ENCODE measurements around the gene LPAR5.

LPAR5 gene

DNA sequence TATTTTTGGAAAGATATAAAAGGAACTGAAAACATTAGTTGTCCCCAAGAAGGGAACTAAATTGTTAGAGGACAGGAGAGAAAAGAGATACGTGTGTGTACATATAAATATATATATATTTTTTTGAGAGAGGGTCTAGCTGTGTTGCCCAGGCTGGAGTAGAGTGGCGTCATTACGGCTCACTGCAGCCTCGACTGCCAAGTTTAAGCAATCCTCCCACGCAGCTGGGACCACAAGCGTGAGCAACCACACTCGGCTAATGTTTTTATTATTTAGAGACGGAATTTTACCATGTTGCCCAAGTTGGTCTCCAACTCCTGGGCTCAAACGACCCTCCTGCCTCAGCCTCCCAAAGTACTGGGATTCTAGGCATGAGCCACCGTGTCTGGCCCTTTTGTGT is 51.5 kb downstream of the LPAR5 start:
- no peak for TF ChIP-seq FOXP2 (optimal IDR thresholded peaks at IDR 0.05; ENCODE audit: borderline replicate concordance, extremely low read depth, extremely low read length, insufficient read depth)

DNA sequence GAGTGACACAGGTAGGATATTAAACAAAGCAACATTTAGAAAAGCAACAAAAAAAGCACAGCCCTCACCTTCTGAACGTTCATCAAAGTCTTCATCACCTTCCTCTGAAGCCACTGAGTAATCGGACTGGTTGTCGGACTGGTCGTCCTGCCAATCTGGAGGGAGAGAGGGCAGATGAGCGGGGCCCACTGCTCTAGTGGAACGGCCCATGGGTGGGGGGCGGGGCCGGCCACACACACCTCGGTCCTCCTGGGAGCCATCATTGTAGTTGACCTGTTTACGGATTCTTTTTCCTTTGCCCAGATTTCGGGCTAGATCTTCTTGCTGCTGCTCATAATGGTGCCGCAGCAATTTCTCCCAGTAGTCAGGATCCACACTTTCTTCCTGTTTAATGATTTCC is 52.8 kb downstream of the LPAR5 start:
- TF ChIP-seq POLR2AphosphoS5 (IDR thresholded peaks at IDR 0.05; ENCODE audit: low read depth, low read length) (no peak), FOXP2 (optimal IDR thresholded peaks at IDR 0.05; ENCODE audit: borderline replicate concordance, extremely low read depth, extremely low read length, insufficient read depth) (no peak), SIN3A (IDR thresholded peaks at IDR 0.05; ENCODE audit: borderline replicate concordance, insufficient read depth, low read length) (no peak)
- TF ChIP-seq, protein P1, sequence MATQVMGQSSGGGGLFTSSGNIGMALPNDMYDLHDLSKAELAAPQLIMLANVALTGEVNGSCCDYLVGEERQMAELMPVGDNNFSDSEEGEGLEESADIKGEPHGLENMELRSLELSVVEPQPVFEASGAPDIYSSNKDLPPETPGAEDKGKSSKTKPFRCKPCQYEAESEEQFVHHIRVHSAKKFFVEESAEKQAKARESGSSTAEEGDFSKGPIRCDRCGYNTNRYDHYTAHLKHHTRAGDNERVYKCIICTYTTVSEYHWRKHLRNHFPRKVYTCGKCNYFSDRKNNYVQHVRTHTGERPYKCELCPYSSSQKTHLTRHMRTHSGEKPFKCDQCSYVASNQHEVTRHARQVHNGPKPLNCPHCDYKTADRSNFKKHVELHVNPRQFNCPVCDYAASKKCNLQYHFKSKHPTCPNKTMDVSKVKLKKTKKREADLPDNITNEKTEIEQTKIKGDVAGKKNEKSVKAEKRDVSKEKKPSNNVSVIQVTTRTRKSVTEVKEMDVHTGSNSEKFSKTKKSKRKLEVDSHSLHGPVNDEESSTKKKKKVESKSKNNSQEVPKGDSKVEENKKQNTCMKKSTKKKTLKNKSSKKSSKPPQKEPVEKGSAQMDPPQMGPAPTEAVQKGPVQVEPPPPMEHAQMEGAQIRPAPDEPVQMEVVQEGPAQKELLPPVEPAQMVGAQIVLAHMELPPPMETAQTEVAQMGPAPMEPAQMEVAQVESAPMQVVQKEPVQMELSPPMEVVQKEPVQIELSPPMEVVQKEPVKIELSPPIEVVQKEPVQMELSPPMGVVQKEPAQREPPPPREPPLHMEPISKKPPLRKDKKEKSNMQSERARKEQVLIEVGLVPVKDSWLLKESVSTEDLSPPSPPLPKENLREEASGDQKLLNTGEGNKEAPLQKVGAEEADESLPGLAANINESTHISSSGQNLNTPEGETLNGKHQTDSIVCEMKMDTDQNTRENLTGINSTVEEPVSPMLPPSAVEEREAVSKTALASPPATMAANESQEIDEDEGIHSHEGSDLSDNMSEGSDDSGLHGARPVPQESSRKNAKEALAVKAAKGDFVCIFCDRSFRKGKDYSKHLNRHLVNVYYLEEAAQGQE (IDR thresholded peaks at IDR 0.05; ENCODE audit: insufficient read depth in 1 of 2, low read depth in 2 of 2, low read length in 2 of 2) = no peak

DNA sequence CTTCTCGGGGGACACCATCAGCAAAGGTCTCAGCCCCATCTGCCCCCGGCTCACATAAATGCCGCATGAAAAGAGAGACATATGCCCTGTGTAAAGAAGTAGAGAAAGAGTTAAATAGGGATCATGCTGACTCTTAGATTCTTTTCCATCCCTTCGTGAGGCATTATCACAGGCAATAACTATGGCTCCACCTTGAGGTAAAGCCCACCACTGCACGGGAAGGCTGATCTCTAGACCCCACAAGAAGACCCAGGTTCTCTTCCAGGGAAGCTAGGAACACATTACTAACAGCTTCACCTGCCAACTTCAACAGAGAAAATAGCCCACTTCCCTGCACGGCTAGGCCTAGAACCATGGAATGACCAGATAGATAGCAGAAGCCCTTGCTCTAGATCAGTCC is 53.6 kb downstream of the LPAR5 start:
- TF ChIP-seq POLR2AphosphoS5 (IDR thresholded peaks at IDR 0.05; ENCODE audit: low read depth, low read length) (no peak), SIN3A (IDR thresholded peaks at IDR 0.05; ENCODE audit: borderline replicate concordance, insufficient read depth, low read length) (no peak)
- TF ChIP-seq, protein P1 (IDR thresholded peaks at IDR 0.05; ENCODE audit: insufficient read depth in 1 of 2, low read depth in 2 of 2, low read length in 2 of 2) = no peak

DNA sequence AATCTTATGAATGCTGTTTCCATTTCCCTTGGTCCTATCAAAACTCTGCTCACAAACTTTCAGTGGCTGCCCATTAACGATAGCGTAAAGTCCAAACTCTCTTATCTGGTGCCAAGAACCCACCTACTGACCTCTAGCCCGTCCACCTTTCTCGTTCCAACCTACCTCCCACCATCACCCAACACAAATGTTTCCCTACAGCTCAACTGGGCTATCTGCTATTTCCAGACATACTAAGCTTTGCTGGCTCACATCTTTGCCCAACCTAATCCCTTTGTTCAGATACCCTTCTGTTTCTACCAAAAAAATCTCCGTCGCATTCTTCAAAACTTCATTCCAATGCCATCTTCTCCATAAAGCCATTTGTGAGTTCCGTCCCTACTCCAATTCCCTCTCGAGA is 60.1 kb downstream of the LPAR5 start:
- TF ChIP-seq SIN3A (IDR thresholded peaks at IDR 0.05; ENCODE audit: borderline replicate concordance, insufficient read depth, low read length) = no peak
- TF ChIP-seq TAF1 (IDR thresholded peaks at IDR 0.05; ENCODE audit: borderline replicate concordance, insufficient read depth, low read length) = no peak
- TF ChIP-seq, protein P1 (IDR thresholded peaks at IDR 0.05; ENCODE audit: insufficient read depth in 1 of 2, low read depth in 2 of 2, low read length in 2 of 2) = no peak
- no peak for TF ChIP-seq POLR2AphosphoS5 (IDR thresholded peaks at IDR 0.05; ENCODE audit: low read depth, low read length)
- TF ChIP-seq FOXP2 (optimal IDR thresholded peaks at IDR 0.05; ENCODE audit: borderline replicate concordance, extremely low read depth, extremely low read length, insufficient read depth) = no peak

DNA sequence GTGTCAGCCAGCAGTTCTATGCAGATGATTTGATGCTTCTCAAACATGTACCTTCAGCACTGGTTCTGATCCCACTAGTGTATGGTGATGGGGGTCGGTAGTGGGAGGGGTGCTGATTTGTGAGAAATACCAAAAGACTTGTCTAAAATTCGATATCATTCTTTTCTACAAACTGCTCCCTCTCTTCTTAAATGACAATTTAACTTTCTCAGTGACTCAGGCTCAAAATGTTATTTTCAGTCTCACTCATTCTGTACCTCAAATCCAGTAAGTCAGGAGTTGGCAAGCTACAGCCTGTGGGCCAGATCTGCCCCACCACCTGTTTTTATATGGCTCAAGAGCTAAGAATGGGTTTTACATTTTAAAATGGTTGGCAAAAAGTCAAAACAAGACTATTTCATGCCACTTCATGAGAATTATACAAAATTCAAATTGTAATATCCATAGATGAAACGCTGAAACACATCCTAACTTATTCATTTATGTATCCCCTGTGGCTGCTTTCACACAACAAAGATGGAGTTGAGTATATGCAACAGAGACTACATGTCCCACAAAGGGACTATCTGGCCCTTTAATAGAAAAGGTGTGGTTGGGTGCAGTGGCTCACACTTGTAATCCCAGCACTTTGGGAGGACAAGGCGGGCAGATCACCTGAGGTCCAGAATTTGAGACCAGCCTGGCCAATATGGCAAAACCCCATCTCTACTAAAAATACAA is 61.0 kb downstream of the LPAR5 start:
- TF ChIP-seq FOXP2 (optimal IDR thresholded peaks at IDR 0.05; ENCODE audit: borderline replicate concordance, extremely low read depth, extremely low read length, insufficient read depth) (no peak), TAF1 (IDR thresholded peaks at IDR 0.05; ENCODE audit: borderline replicate concordance, insufficient read depth, low read length) (no peak), SIN3A (IDR thresholded peaks at IDR 0.05; ENCODE audit: borderline replicate concordance, insufficient read depth, low read length) (no peak), POLR2AphosphoS5 (IDR thresholded peaks at IDR 0.05; ENCODE audit: low read depth, low read length) (no peak)
- TF ChIP-seq, protein P1 (IDR thresholded peaks at IDR 0.05; ENCODE audit: insufficient read depth in 1 of 2, low read depth in 2 of 2, low read length in 2 of 2) = no peak

All from PFSK-1 (cell line).